GM10266 (cell line): ENCODE measurements around the gene XRN1.

Experiments
- DNase-seq: peaks from one replicate; pipeline ENCODE4 v3.0.0; 2012; ENCODE audit errors: extremely low spot score
- TF ChIP-seq, protein P1 (sequence below): IDR thresholded peaks from 2 replicates; pipeline ENCODE4 v1.5.1; 2012; ENCODE audit warnings: mild to moderate bottlenecking, low read depth; ENCODE audit not compliant: control insufficient read depth, insufficient read depth; ENCODE audit errors: missing control alignments

The XRN1 gene

DNA sequence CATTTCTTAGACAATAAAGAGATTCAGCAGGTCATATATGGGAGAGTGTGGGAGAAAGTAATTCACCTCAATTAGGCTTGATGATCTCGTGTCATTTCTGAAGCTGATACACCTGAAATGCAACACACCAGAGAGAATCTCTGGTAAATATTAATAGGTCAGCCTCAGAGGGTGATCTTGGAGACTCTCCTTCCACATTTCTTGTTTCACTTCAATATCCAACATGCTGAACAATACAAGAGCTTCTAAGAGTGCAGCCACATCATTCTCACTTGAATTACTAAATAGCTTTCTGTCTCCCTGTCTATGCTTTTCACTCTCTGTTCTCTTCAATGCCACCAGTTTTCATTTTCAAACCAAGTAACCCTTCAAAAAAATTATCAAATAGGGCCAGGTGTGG is 151.3 kb downstream of the XRN1 start:
- TF ChIP-seq, protein P1, sequence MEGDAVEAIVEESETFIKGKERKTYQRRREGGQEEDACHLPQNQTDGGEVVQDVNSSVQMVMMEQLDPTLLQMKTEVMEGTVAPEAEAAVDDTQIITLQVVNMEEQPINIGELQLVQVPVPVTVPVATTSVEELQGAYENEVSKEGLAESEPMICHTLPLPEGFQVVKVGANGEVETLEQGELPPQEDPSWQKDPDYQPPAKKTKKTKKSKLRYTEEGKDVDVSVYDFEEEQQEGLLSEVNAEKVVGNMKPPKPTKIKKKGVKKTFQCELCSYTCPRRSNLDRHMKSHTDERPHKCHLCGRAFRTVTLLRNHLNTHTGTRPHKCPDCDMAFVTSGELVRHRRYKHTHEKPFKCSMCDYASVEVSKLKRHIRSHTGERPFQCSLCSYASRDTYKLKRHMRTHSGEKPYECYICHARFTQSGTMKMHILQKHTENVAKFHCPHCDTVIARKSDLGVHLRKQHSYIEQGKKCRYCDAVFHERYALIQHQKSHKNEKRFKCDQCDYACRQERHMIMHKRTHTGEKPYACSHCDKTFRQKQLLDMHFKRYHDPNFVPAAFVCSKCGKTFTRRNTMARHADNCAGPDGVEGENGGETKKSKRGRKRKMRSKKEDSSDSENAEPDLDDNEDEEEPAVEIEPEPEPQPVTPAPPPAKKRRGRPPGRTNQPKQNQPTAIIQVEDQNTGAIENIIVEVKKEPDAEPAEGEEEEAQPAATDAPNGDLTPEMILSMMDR: no peak
- DNase-seq: no peak

DNA sequence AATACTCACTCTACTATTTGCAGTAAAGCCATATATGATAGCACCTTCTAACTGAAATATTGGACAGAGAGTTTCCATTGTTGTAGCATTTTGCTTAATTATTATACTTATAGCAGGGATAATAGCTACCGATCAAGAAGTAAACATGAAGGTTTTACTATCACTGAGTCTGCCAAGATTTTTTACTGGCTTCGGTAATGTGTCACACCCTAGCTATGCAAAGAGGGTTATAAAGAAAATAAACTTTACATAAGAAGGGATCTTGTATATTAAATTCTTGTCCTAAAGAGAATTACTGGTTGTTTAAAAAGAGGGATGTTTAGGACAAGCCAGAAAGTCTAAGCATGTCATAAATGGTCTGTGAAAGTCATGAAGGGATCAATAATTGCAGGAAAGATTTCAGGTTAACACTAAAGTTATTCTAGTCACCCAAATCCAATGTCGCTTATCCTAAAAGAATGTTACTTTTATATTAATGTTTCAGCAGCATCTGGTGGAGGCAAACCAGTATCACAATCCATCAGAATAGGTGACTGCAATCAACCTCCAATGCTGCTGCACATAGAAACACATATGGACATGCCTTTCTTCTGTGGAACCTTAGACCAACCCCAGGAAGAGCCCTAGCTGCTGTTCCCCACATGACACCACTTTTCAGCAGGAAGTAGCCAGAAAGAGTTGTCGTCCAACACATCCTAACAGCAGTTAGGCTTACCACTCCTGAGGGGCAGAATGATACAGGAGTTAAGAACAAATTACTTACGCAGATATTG is 159.8 kb downstream of the XRN1 start:
- no peak for DNase-seq
- TF ChIP-seq, protein P1: no peak

DNA sequence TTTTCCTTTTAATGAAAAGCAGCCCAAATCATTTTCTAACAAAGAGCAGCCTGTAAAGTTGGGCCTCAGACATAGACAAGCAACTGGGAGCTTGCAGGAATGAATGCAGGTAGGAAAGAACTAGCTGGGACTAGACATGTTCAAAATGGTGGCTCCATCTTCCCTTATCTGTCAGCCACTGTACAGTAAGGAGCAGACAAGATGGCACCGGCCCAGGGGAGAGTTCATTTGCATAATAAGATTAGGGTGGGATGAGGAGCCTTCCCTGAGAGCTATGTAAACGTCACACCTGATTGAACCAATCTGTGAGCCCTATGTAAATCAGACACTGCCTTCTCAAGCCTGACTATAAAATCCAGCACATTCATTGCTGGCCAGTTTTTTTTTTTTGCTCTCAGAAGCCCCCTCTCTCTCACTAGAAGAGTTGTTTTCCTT is 162.7 kb downstream of the XRN1 start:
- DNase-seq: no peak
- TF ChIP-seq, protein P1: no peak

DNA sequence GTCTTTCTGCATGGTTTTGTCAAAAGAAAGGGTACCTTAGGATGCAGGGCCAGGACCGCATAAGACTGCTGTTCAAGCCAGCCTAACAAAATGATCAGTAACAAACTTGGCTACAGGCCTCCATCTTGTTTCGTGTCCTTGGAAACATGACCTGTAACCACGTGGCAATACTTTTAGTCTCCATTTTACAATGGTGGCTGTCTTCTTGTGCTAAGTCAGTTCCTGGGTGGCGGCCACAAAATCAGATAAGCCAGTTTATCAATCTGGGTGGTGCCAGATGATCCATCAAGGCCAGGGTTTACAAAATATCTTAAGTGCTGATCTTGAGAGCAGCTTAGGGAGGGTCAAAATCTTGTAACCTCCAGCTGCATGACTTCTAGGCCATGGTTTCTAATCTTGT is 165.3 kb downstream of the XRN1 start:
- TF ChIP-seq, protein P1: no peak
- DNase-seq: no peak

DNA sequence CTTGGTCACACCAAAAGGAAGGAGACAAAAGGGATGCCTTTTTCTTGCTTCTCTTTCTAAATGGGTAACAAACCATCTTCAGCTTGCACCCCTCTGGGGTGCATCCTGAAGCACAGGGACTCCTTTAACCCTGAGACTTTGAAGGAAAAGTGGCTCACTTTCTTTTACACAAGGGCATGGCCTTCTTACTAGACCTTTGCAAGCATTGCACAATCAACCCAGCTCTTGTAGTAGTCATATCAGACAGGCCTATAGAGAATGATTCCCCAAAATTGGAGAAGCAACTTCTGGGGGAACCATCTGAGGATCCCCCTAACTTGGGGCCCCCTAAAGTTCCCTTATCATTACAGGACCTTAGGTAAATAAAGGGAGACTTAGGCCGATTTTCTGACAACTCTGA is 166.4 kb downstream of the XRN1 start:
- DNase-seq: no peak

DNA sequence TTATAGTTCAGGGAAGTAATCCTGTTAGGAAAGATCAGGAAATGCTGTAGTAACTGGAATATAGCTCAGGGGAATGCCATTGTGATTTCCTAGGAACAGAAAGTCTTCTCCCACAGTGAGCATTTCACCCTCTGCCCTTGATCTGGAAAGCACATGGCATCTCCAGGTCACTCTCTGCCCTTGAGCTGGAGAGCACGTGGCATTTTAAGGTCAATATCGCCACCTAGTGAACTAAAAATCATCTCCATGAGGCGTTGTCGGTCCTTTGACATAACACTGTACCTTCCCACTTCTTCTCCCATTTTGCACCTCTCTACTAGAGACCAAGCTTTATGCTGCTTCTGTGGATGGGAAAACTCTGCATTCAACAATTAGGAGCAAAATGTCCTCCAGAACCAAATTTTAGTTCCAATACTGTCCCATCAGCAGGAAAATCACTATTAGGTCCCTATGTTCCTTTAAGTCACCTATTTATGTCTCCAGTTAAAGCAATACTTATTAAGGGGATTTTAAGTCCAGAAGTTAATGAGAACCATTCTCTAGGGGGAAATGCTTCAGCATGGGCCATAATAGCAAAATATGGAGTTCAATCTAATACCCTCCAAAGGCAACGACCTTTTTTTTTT is 167.8 kb downstream of the XRN1 start:
- TF ChIP-seq, protein P1: peak; percentile 66
- peak; percentile 77 for DNase-seq

More for the DNA sequence above, 166.4 kb downstream of the XRN1 start:
- TF ChIP-seq, protein P1: no peak

DNA sequence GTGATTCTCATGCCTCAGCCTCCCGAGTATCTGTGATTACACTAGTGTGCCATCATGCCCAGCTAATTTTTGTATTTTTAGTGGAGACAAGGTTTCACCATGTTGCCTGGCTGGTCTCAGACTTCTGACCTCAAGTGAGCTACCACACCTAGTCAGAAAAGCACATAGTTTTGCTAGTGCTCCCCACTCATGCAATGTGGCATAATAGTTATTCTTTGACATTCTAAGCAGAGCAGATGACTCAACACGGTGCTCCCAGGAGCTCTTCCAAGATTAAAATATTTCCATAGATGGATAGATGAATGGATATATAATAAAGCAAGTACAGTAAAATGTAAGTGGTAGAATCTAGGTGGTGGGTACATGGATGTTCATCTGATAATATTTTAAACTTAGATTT is 169.4 kb downstream of the XRN1 start:
- TF ChIP-seq, protein P1: no peak
- DNase-seq: no peak
